GM21529 (cell line): ENCODE measurements around the gene GPC2.

Source experiments
- ATAC-seq: cut with Tn5 transposase; IDR thresholded peaks from one replicate; pipeline ENCODE4 v1.9.1; 2021; ENCODE audit not compliant: unreplicated experiment

The GPC2 gene

GRCh38 chr7:100126239-100126930, 50.8 kb downstream of the GPC2 start:
- peak; percentile 34 for ATAC-seq

GRCh38 chr7:100124301-100125230, 52.6 kb downstream of the GPC2 start:
- no peak for ATAC-seq

- no peak for ATAC-seq
Measured at GRCh38 chr7:100122568-100122967, 54.6 kb downstream of the GPC2 start.

GRCh38 chr7:100122067-100122466, 55.1 kb downstream of the GPC2 start:
- ATAC-seq: no peak

- no peak for ATAC-seq
Measured at GRCh38 chr7:100120733-100121036, 56.5 kb downstream of the GPC2 start.

GRCh38 chr7:100119970-100120732, 57.0 kb downstream of the GPC2 start:
- ATAC-seq: peak; percentile 44
